Fibroblast of lung (primary cell): Measurements from ENCODE around the gene ACTA1. TPM values are rescaled to one million over a fixed set of nuclear protein-coding genes. Genes with fewer than 3 reads are reported as not detected.
"Not testable (repeated sequence)": the region's sequence is repeated elsewhere in the genome, so short reads cannot be mapped to it uniquely, and the experiment has no call there.

Source experiments
- DNase-seq, 2 donors: peaks; one replicate each; pipeline versions ENCODE4 v3.0.0 to v3.0.0-alpha.2; 2010; ENCODE audit warnings: low read depth in 2 of 2
- H2AFZ ChIP-seq: 2 replicates; pipeline ENCODE4 v1.5.1; 2012; ENCODE audit warnings: low read length, control low read depth, inconsistent platforms
- H3K27ac ChIP-seq: 2 replicates; pipeline ENCODE4 v1.5.1; 2011; ENCODE audit warnings: low read length, control low read depth; ENCODE audit not compliant: insufficient read depth
- H3K27me3 ChIP-seq: 2 replicates; pipeline ENCODE4 v1.5.1; 2011; ENCODE audit warnings: mild to moderate bottlenecking, low read length; ENCODE audit not compliant: control insufficient read depth, insufficient read depth
- H3K36me3 ChIP-seq: 2 replicates; pipeline ENCODE4 v1.5.1; 2011; ENCODE audit warnings: low read length; ENCODE audit not compliant: control insufficient read depth, insufficient read depth
- H3K4me1 ChIP-seq: 2 replicates; pipeline ENCODE4 v1.5.1; 2011; ENCODE audit warnings: low read length; ENCODE audit not compliant: control insufficient read depth, insufficient read depth; ENCODE audit errors: extremely low read depth
- H3K4me2 ChIP-seq: 2 replicates; pipeline ENCODE4 v1.5.1; 2011; ENCODE audit warnings: low read length, control low read depth; ENCODE audit not compliant: insufficient read depth; ENCODE audit errors: extremely low read depth
- H3K4me3 ChIP-seq, 4 experiments: fragments of 200-600 bp in 1 of 4; sonication (generic) in 1 of 4; replicated peaks in 1 of 4; 2 replicates each; pipeline ENCODE4 v1.5.1; 2011 to 2016; ENCODE audit warnings: low read length in 4 of 4, low read depth in 3 of 4, mild to moderate bottlenecking in 3 of 4, control low read depth in 2 of 4, inconsistent platforms in 1 of 4, mixed read lengths in 1 of 4; ENCODE audit not compliant: insufficient read depth in 1 of 4; ENCODE audit errors: control extremely low read depth in 1 of 4
- H3K79me2 ChIP-seq: 2 replicates; pipeline ENCODE4 v1.5.1; 2012; ENCODE audit warnings: mild to moderate bottlenecking, low read length, inconsistent platforms; ENCODE audit not compliant: control insufficient read depth, insufficient read depth
- H3K9ac ChIP-seq: 2 replicates; pipeline ENCODE4 v1.5.1; 2011; ENCODE audit warnings: mild to moderate bottlenecking, low read length, control low read depth; ENCODE audit not compliant: insufficient read depth
- H3K9me3 ChIP-seq: 2 replicates; pipeline ENCODE4 v1.5.1; 2012; ENCODE audit warnings: low read depth, low read length; ENCODE audit not compliant: control insufficient read depth, insufficient read depth
- H4K20me1 ChIP-seq: 2 replicates; pipeline ENCODE4 v1.5.1; 2011; ENCODE audit warnings: low read length; ENCODE audit not compliant: control insufficient read depth, insufficient read depth; ENCODE audit errors: extremely low read depth
- CTCF ChIP-seq, 2 donors: IDR thresholded peaks in 1 of 2; conservative IDR thresholded peaks in 1 of 2; 1 replicate in 1 of 2; 2 replicates in 1 of 2; pipeline ENCODE4 v1.5.1; 2011 to 2012; ENCODE audit warnings: low read length in 2 of 2, control low read depth in 1 of 2, inconsistent platforms in 1 of 2, low read depth in 1 of 2, mild to moderate bottlenecking in 1 of 2
- EZH2 ChIP-seq: IDR thresholded peaks from 2 replicates; pipeline ENCODE4 v1.5.1; 2012; ENCODE audit warnings: low read length, control low read depth, mild to moderate bottlenecking; ENCODE audit errors: missing control alignments
- polyA plus RNA-seq, 2 donors: library from polyadenylated mRNA; depleted of rRNA in 1 of 2; stranded (reverse) in 1 of 2; unstranded in 1 of 2; fragments of >200 nt; gene quantifications; 2 replicates each; pipeline ENCODE4 v1.2.1, GENCODE V29; 2011 to 2012; ENCODE audit warnings: missing spikeins in 1 of 2
- total RNA-seq: library from RNA; depleted of rRNA; stranded (reverse); fragments of >200 nt; gene quantifications from 2 replicates; pipeline ENCODE4 v1.2.1, GENCODE V29; 2014

ACTA1 gene
- total and polyA plus RNA-seq, 2 donors (not counting 1 experiment from before 2014, with no cell fraction given): not detected

- TF ChIP-seq CTCF (conservative IDR thresholded peaks at IDR 0.05 in 1 of 2, IDR thresholded peaks at IDR 0.05 in 1 of 2; ENCODE audit: low read depth in 1 of 2, low read length in 2 of 2) (no peak), EZH2 (no peak)
- Histone ChIP-seq H3K79me2 (no peaks in the 10 kb centered on the region), H3K4me3 (no peak overlapping the region), H3K9ac (no peak overlapping the region), H3K27me3 (peaks cover 18% of the 10 kb centered on the region), H3K9me3 (no peaks in the 10 kb centered on the region), H3K4me1 (no peaks in the 10 kb centered on the region), H3K4me2 (no peak overlapping the region), H4K20me1 (no peaks in the 10 kb centered on the region), H3K27ac (no peak overlapping the region), H3K36me3 (no peaks in the 10 kb centered on the region), H2AFZ (no peak overlapping the region)
- DNase-seq: no peak
Measured at GRCh38 chr1:229402993-229403392, 30.9 kb downstream of the ACTA1 start.

- DNase-seq, H2AFZ ChIP-seq, H3K4me1 ChIP-seq, H3K4me3 ChIP-seq, H3K27ac ChIP-seq, H3K9me3 ChIP-seq, H4K20me1 ChIP-seq, H3K9ac ChIP-seq, H3K36me3 ChIP-seq, H3K79me2 ChIP-seq, H3K4me2 ChIP-seq: not testable (repeated sequence)
- H3K27me3 ChIP-seq: peaks cover 12% of the 10 kb centered on the region
Measured at GRCh38 chr1:229402329-229402728, 31.6 kb downstream of the ACTA1 start.

- no peaks in the 10 kb centered on the region for H3K9me3 ChIP-seq
- H3K4me1 ChIP-seq: no peaks in the 10 kb centered on the region
- H3K4me2 ChIP-seq: no peak overlapping the region
- H2AFZ ChIP-seq: no peak overlapping the region
- TF ChIP-seq CTCF (conservative IDR thresholded peaks at IDR 0.05 in 1 of 2, IDR thresholded peaks at IDR 0.05 in 1 of 2; ENCODE audit: low read depth in 1 of 2, low read length in 2 of 2): no peak
- TF ChIP-seq EZH2: no peak
- H3K36me3 ChIP-seq: no peaks in the 10 kb centered on the region
- no peak for DNase-seq
- H3K4me3 ChIP-seq: no peak overlapping the region
- no peak overlapping the region for H3K27ac ChIP-seq
- H4K20me1 ChIP-seq: no peaks in the 10 kb centered on the region
- H3K27me3 ChIP-seq: peaks cover 2% of the 10 kb centered on the region
- H3K79me2 ChIP-seq: no peaks in the 10 kb centered on the region
- H3K9ac ChIP-seq: no peak overlapping the region
Measured at GRCh38 chr1:229397762-229398161, 36.1 kb downstream of the ACTA1 start.
